A673 (cell line): ENCODE results near the gene DUSP3. TPM values are rescaled to one million over a fixed set of nuclear protein-coding genes. Genes with fewer than 3 reads are reported as not detected.

ENCODE experiments used
- BruUV-seq: library from RNA; stranded (reverse); fragments of 400-500 nt; replicated peaks from 2 replicates; lab custom pipeline; 2021; lab: Mats Ljungman, UMichigan
- CTCF ChIA-PET: fragments of 300-600 bp; sonication (Branson Sonifier 250); formaldehyde crosslinking; loops from one replicate; lab custom pipeline; 2022; ENCODE audit warnings: antibody characterized with exemption; lab: Charles Lee
- POLR2A ChIA-PET: fragments of 300-600 bp; sonication (Branson Sonifier 250); formaldehyde crosslinking; loops from one replicate; lab custom pipeline; 2022; ENCODE audit warnings: antibody characterized with exemption; ENCODE audit not compliant: low non-redundant PET; lab: Charles Lee
- DNase-seq: peaks from one replicate; pipeline ENCODE4 v3.0.0-alpha.2; 2015; ENCODE audit warnings: low spot score
- H3K27ac ChIP-seq: fragments of 200-600 bp; sonication (generic); 2 replicates; pipeline ENCODE4 v1.5.1; 2016; ENCODE audit warnings: mixed run types, low read depth, mild to moderate bottlenecking, mixed read lengths, antibody characterized with exemption, low read length; ENCODE audit not compliant: poor library complexity, severe bottlenecking
- H3K27me3 ChIP-seq: fragments of 200-600 bp; sonication (generic); replicated peaks from 2 replicates; pipeline ENCODE4 v1.6.1; 2017; ENCODE audit warnings: mixed run types, low read depth, mild to moderate bottlenecking, mixed read lengths, antibody characterized with exemption, low read length; ENCODE audit not compliant: insufficient read depth, poor library complexity
- H3K36me3 ChIP-seq: fragments of 200-600 bp; sonication (generic); 2 replicates; pipeline ENCODE4 v1.6.1; 2016; ENCODE audit warnings: mixed run types, mild to moderate bottlenecking, mixed read lengths, antibody characterized with exemption, low read length; ENCODE audit not compliant: insufficient read depth, poor library complexity, severe bottlenecking
- H3K4me1 ChIP-seq: fragments of 200-600 bp; sonication (generic); 2 replicates; pipeline ENCODE4 v1.6.1; 2017; ENCODE audit warnings: mixed run types, mild to moderate bottlenecking, mixed read lengths, antibody characterized with exemption, low read length; ENCODE audit not compliant: insufficient read depth, poor library complexity, severe bottlenecking
- H3K4me3 ChIP-seq: fragments of 200-600 bp; sonication (generic); 2 replicates; pipeline ENCODE4 v1.5.1; 2016; ENCODE audit warnings: low read depth, mixed run types, mild to moderate bottlenecking, mixed read lengths, low read length; ENCODE audit not compliant: poor library complexity, severe bottlenecking
- H3K9me3 ChIP-seq: fragments of 200-600 bp; sonication (generic); 2 replicates; pipeline ENCODE4 v1.6.1; 2016; ENCODE audit warnings: mixed run types, low read depth, mild to moderate bottlenecking, mixed read lengths, antibody characterized with exemption, low read length; ENCODE audit not compliant: poor library complexity, severe bottlenecking
- CTCF ChIP-seq: fragments of 300-800, 200-600 bp; sonication (generic); conservative IDR thresholded peaks from 2 replicates; pipeline ENCODE4 v1.5.1; 2017; ENCODE audit warnings: low read depth, mild to moderate bottlenecking, antibody characterized with exemption, low read length, moderate library complexity, mixed read lengths
- EZH2 ChIP-seq: fragments of 200-600 bp; sonication (generic); IDR thresholded peaks from 2 replicates; pipeline ENCODE4 v1.6.1; 2017; ENCODE audit warnings: borderline replicate concordance, low read depth, mild to moderate bottlenecking, mixed read lengths, antibody characterized with exemption, low read length; ENCODE audit not compliant: poor library complexity, severe bottlenecking
- intact Hi-C: fragments of 100-400 bp; cut with micrococcal nuclease; formaldehyde crosslinking; loops from one replicate; pipeline ENCODE4 v1.10.0; 2022; ENCODE audit not compliant: unreplicated experiment
- total RNA-seq: library from RNA; stranded (reverse); gene quantifications from 2 replicates; pipeline ENCODE4 v1.2.3, GENCODE V29; 2021

DUSP3 gene
- total RNA-seq, 1 experiment from 2014 or later: 22.9 TPM

DNA sequence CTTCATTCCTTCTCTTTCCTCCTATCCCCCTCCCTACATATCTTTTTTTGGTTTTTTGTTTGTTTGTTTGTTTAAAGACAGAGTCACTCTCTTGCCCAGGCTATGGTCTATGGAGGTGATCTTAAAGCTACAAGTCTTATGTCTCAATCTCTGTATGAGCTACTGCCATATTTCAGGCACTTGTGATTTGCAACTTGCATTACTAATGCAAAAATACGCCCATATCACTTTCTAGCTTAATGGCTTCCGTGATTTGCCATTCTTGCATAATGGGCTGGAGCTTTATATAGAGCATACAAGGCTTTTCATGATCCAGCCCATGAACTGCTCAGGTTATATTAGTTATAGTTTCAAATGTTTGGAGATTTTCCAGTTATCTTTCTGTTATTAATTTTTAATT is 9.0 kb upstream of the DUSP3 start:
- Histone ChIP-seq H3K4me3 (no peak overlapping the region), H3K36me3 (no peaks in the 10 kb centered on the region), H3K9me3 (no peaks in the 10 kb centered on the region), H3K27me3 (no peaks in the 10 kb centered on the region), H3K4me1 (peaks cover 12% of the 10 kb centered on the region), H3K27ac (no peak overlapping the region)
- ChIA-PET CTCF (interaction anchor here (0.7 kb wide), 1 partner anchor 58 kb away, joined by 4 read pairs; no protein-coding TSS in a partner anchor), POLR2A (no interaction called here)
- intact Hi-C loops: no loop called here
- peak; percentile 39 for DNase-seq
- TF ChIP-seq EZH2: no peak
- TF ChIP-seq CTCF: no peak
- no TSS peak for BruUV-seq

- DNase-seq: no peak
These were observed 5.9 kb upstream of the DUSP3 start for GRCh38 chr17:43784628-43785101.

GRCh38 chr17:43784068-43784467 is 5.3 kb upstream of the DUSP3 start:
- no TSS peak for BruUV-seq

More at GRCh38 chr17:43784628-43785101, 5.9 kb upstream of the DUSP3 start:
- BruUV-seq: no TSS peak
- no peak overlapping the region for H3K27ac ChIP-seq
- ChIA-PET POLR2A (no interaction called here), CTCF (no interaction called here)
- peaks cover 12% of the 10 kb centered on the region for H3K4me1 ChIP-seq
- no peak overlapping the region for H3K4me3 ChIP-seq
- no peaks in the 10 kb centered on the region for H3K27me3 ChIP-seq
- intact Hi-C loops: no loop called here
- no peak for TF ChIP-seq EZH2
- H3K36me3 ChIP-seq: no peaks in the 10 kb centered on the region
- no peaks in the 10 kb centered on the region for H3K9me3 ChIP-seq

DNA sequence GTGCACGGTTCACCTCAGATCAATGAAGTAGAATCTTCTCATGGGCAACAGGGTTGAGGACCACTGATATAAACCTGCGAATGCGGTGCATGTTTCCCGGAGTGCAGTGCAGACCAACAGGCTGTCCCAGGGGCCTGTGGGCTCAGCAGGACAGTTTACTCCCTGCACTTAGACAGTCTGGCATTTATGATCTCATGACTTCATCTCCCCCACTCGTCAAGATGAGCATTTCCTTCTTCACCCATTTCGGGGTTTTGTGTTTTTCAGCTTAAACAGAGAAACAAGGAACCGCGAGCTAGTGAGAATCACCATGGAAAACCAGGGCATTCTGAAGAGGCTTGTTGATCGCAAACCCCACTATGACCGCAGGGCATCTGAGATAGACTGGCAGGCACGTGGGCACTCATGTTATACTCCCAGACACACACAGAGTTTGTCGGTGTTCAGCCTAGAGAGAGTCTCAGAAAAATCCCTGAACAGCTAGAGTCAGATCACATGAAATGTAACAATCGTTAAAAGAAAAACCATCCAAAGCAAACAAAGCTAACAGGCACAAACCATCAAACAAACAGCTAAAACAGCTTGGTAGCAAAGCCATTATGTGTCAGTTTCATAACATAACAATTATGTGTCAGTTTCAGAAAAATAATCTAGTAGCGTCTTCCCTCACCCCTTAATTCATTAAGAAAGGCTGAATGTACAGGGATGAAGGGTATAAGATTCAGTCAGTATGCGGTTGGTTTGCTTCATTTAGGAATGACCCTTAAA is 4.3 kb upstream of the DUSP3 start:
- intact Hi-C loops: no loop called here
- ChIA-PET POLR2A (no interaction called here), CTCF (no interaction called here)
- no peak for TF ChIP-seq CTCF
- TF ChIP-seq EZH2: no peak
- peaks cover 8% of the 10 kb centered on the region for H3K4me1 ChIP-seq
- no peak overlapping the region for H3K4me3 ChIP-seq
- BruUV-seq: no TSS peak
- H3K27me3 ChIP-seq: no peaks in the 10 kb centered on the region
- H3K36me3 ChIP-seq: no peaks in the 10 kb centered on the region
- no peak overlapping the region for H3K27ac ChIP-seq
- no peaks in the 10 kb centered on the region for H3K9me3 ChIP-seq
- no peak for DNase-seq

More at GRCh38 chr17:43784068-43784467, 5.3 kb upstream of the DUSP3 start:
- CTCF ChIA-PET: no interaction called here
- Histone ChIP-seq H3K9me3 (no peaks in the 10 kb centered on the region), H3K4me1 (peaks cover 12% of the 10 kb centered on the region), H3K27me3 (no peaks in the 10 kb centered on the region), H3K4me3 (no peak overlapping the region), H3K36me3 (no peaks in the 10 kb centered on the region), H3K27ac (no peak overlapping the region)
- no peak for TF ChIP-seq EZH2
- DNase-seq: peak; percentile 9
- intact Hi-C loops: no loop called here
- POLR2A ChIA-PET: no interaction called here
